ENCODE measurements around the gene KLK14.

Gene KLK14, protein sequence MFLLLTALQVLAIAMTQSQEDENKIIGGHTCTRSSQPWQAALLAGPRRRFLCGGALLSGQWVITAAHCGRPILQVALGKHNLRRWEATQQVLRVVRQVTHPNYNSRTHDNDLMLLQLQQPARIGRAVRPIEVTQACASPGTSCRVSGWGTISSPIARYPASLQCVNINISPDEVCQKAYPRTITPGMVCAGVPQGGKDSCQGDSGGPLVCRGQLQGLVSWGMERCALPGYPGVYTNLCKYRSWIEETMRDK

DNA sequence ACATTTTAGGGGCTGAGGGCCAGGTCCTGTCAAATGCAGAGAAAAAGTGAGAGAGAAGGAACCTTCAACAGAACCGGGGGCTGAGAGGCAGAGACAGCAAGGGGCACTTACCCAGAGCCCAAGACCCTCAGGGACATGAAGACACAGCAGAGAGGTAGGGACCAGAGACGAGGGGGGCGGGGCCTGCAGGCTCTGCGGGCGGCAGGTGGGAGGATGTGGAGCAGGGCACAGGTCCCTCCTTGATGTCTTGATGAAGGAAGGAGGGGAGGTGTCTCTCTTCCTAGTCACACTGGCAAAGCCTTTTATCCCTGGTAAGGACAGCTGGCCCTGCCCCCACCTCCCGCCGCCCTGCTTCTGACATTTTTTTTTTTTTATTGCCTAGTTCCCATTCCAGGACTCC lies at the start of gene KLK14:
KLK14 (minus strand) TSS at position 277 of the 400 bp plus-strand sequence; CDS start at position 4, 273 bp downstream.
- no peak for ATAC-seq
- H3K27ac Mint-ChIP-seq = peak within 1 kb of the TSS; percentile 1 to 30
- DNase-seq = no peak
- peaks cover 16% of the 10 kb centered on the region for H3K27me3 Mint-ChIP-seq
- H3K9me3 Mint-ChIP-seq = no peaks in the 10 kb centered on the region
- H3K4me1 Mint-ChIP-seq = no peaks in the 10 kb centered on the region
- no peak within 1 kb of the TSS for H3K4me3 Mint-ChIP-seq

- H3K4me1 Mint-ChIP-seq = peaks cover 69% of the 10 kb centered on the region
- ATAC-seq (peak; percentile 46), DNase-seq (no peak)
- H3K9me3 Mint-ChIP-seq = peaks cover 9 to 10% of the 10 kb centered on the region in 2 donors
- peak overlapping the region; percentile 60 to 61 for H3K4me3 Mint-ChIP-seq
- no peaks in the 10 kb centered on the region for H3K27me3 Mint-ChIP-seq
- peak overlapping the region in 1 of 2 donors; percentile 85 for H3K27ac Mint-ChIP-seq
Observed at GRCh38 chr19:51131780-51132680, 49.3 kb upstream of the KLK14 start.

- Mint-ChIP-seq H3K9me3 (peaks cover 3 to 4% of the 10 kb centered on the region in 2 donors), H3K27me3 (no peaks in the 10 kb centered on the region), H3K4me3 (peak overlapping the region in 1 of 2 donors; percentile 50), H3K27ac (peak overlapping the region in 1 of 2 donors; percentile 94), H3K4me1 (peaks cover 76% of the 10 kb centered on the region)
- DNase-seq (no peak), ATAC-seq (no peak)
Observed at GRCh38 chr19:51129716-51130115, 47.0 kb upstream of the KLK14 start.

DNA sequence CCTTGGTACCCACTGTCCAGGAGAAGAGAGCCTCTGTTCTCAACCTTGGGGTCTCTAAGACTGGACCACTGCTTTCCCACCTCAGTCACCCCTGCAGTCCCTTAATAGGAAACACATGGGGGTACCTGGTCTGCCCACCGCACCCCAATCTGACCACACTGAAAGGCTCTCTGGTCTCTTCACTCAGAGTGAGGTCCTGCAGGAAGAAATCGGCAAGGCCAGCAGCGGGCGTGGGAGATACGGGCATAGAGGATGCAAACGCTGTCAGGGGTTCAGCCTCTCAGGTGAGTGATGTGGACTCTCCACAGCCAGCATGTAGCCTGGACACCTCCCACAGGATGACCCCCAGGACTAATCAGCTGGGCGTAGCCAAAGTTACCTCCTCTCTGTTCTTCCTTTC lies 45.5 kb upstream of the KLK14 start:
- H3K27me3 Mint-ChIP-seq = no peaks in the 10 kb centered on the region
- peaks cover 91% of the 10 kb centered on the region for H3K4me1 Mint-ChIP-seq
- peak overlapping the region; percentile 14 to 38 for H3K4me3 Mint-ChIP-seq
- DNase-seq = no peak
- no peaks in the 10 kb centered on the region for H3K9me3 Mint-ChIP-seq
- ATAC-seq = no peak
- H3K27ac Mint-ChIP-seq = peak overlapping the region in 1 of 2 donors; percentile 51

GRCh38 chr19:51127755-51128154 lies 45.1 kb upstream of the KLK14 start:
- no peaks in the 10 kb centered on the region for H3K27me3 Mint-ChIP-seq
- H3K27ac Mint-ChIP-seq = peak overlapping the region; percentile 7 to 51
- peak overlapping the region; percentile 6 to 59 for H3K4me3 Mint-ChIP-seq
- peaks cover 96% of the 10 kb centered on the region for H3K4me1 Mint-ChIP-seq
- DNase-seq = peak in 1 of 2 donors; percentile 40
- peak; percentile 39 for ATAC-seq
- H3K9me3 Mint-ChIP-seq = no peaks in the 10 kb centered on the region

GRCh38 chr19:51127032-51127431 lies 44.3 kb upstream of the KLK14 start:
- Mint-ChIP-seq H3K9me3 (no peaks in the 10 kb centered on the region), H3K27me3 (no peaks in the 10 kb centered on the region), H3K27ac (no peak overlapping the region), H3K4me3 (peak overlapping the region in 1 of 2 donors; percentile 42), H3K4me1 (peaks cover 96% of the 10 kb centered on the region)
- ATAC-seq (no peak), DNase-seq (no peak)

DNA sequence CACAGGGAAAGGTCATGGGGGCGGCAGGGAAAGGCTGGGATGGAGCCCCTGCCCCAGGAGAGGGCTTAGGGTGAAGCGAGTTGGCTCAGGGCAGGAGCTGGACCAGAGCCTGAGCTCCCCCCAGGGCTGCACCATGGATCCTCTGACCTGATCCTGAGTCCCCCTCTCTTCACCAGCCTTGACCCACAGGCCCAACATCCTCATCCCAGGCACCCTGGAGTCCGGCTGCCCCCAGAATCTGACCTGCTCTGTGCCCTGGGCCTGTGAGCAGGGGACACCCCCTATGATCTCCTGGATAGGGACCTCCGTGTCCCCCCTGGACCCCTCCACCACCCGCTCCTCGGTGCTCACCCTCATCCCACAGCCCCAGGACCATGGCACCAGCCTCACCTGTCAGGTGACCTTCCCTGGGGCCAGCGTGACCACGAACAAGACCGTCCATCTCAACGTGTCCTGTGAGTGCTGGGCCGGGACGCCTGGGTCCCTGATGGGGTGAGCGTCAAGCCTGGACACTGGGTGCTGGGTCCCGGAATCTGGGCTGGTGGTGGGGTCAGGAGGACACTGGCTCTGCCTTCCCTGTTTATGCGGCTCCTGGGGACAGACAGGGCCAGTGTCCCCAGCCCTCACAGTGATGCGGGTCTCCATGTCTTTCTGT lies 42.9 kb upstream of the KLK14 start:
- ATAC-seq (no peak), DNase-seq (no peak)
- peak overlapping the region in 1 of 2 donors; percentile 74 for H3K4me3 Mint-ChIP-seq
- peak overlapping the region; percentile 83 to 96 for H3K27ac Mint-ChIP-seq
- H3K9me3 Mint-ChIP-seq = no peaks in the 10 kb centered on the region
- H3K4me1 Mint-ChIP-seq = peaks cover 88% of the 10 kb centered on the region
- H3K27me3 Mint-ChIP-seq = no peaks in the 10 kb centered on the region

- Mint-ChIP-seq H3K27me3 (no peaks in the 10 kb centered on the region), H3K27ac (peak within 1 kb of the TSS; percentile 96), H3K4me1 (peaks cover 88% of the 10 kb centered on the region), H3K4me3 (peak within 1 kb of the TSS; percentile 74 to 84), H3K9me3 (no peaks in the 10 kb centered on the region)
- ATAC-seq (no peak), DNase-seq (no peak)
Observed at GRCh38 chr19:51124729-51125128, 42.0 kb upstream of the KLK14 start, which contains the start of gene SIGLEC9. Gene SIGLEC9 (plus strand): TSS chr19:51124906. CDS start chr19:51124975, 69 bp downstream.

DNA sequence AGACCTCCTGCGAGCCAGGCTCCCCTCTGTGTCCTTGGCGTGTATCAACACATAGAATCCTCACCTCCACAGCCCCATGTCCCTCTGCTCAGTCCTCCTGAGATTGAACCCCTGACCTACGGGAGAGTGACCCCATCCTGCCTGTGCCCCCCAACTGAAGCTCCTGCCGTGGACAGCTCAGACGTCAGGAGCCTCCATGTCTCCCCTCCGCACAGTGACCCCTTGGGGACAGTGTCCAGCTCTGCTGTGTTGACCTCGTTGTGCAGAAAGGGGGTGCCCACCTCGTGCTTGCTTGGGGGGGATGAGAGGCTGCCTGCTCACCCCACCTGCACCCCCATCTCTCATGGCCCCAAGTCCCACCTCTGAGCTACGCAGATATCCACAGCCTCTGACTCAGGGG lies 41.5 kb upstream of the KLK14 start:
- Mint-ChIP-seq H3K27ac (peak overlapping the region; percentile 96), H3K4me1 (peaks cover 85% of the 10 kb centered on the region), H3K9me3 (no peaks in the 10 kb centered on the region), H3K27me3 (no peaks in the 10 kb centered on the region), H3K4me3 (peak overlapping the region; percentile 74 to 84)
- DNase-seq (no peak), ATAC-seq (no peak)

DNA sequence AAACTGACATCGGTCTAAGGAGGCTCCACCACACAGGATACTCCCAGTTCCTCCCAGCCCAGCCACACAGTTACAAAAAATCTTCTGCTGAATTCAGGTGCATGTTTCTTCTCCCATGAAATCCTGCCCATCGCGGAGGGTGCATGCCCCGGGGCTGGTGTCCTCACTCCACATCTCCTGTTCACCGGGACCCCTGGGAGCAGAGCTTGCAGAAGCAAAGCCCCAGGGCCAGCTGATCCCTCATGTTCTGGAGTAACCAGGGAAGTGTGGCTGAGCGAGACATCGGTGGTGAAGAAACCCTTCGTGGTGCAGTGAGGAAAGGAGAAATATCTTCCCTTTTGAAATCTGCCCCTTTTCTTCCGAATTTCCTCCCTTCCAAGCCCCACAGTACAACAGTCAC lies 41.1 kb upstream of the KLK14 start:
- H3K4me3 Mint-ChIP-seq = peak overlapping the region; percentile 74 to 84
- H3K4me1 Mint-ChIP-seq = peaks cover 81% of the 10 kb centered on the region
- DNase-seq (no peak), ATAC-seq (no peak)
- no peaks in the 10 kb centered on the region for H3K9me3 Mint-ChIP-seq
- peak overlapping the region; percentile 96 for H3K27ac Mint-ChIP-seq
- H3K27me3 Mint-ChIP-seq = no peaks in the 10 kb centered on the region

GRCh38 chr19:51123381-51123800 lies 40.7 kb upstream of the KLK14 start:
- Mint-ChIP-seq H3K4me1 (peaks cover 76% of the 10 kb centered on the region), H3K9me3 (no peaks in the 10 kb centered on the region), H3K4me3 (peak overlapping the region; percentile 74 to 84), H3K27ac (peak overlapping the region; percentile 96), H3K27me3 (no peaks in the 10 kb centered on the region)
- ATAC-seq (peak; percentile 88), DNase-seq (peak; percentile 46 to 69)

DNA sequence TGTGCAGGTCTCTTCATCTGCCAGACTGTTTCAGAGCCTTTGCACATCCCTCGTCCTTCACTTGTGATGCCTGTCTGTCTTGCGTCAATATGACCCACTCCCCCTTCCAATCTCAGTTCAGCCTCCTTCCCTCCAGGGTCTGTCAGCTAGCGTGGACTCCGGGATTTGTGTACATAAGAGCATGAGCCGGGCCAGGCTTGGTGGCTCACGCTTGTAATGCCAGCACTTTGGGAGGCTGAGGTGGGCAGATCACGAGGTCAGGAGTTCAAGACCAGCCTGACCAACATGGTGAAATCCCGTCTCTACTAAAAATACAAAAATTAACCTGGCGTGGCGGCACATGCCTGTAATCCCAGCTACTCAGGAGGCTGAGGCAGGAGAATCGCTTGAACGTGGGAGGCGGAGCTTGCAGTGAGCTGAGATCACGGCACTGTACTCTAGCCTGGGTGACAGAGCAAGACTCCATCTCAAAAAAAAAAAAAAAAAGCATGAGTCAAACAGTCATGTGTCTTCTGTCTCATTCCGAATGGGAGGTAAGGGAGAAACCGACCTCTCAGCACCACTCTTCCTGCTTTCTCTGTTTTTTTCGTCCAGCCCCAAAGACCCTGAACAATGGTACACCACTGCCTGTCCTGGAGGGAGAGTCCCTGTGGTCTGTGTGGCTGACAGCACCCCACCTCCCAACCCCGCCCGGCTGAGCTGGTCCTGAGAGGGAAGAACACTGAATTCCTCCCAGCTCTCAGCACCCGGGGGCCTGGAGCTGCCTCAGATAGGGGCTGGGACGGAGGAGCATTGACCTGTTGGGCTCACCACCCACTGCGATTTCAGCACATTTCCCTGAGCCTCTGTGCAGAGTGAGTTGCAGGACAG lies 39.7 kb upstream of the KLK14 start:
- peaks cover 66% of the 10 kb centered on the region for H3K4me1 Mint-ChIP-seq
- H3K27me3 Mint-ChIP-seq = no peaks in the 10 kb centered on the region
- ATAC-seq (peak; percentile 50), DNase-seq (peak in 1 of 2 donors; percentile 39)
- H3K9me3 Mint-ChIP-seq = no peaks in the 10 kb centered on the region
- peak overlapping the region; percentile 96 for H3K27ac Mint-ChIP-seq
- peak overlapping the region; percentile 74 to 84 for H3K4me3 Mint-ChIP-seq

- H3K27me3 Mint-ChIP-seq = no peaks in the 10 kb centered on the region
- no peak overlapping the region for H3K4me3 Mint-ChIP-seq
- no peaks in the 10 kb centered on the region for H3K9me3 Mint-ChIP-seq
- no peak for DNase-seq
- H3K4me1 Mint-ChIP-seq = peaks cover 55% of the 10 kb centered on the region
- no peak for ATAC-seq
- H3K27ac Mint-ChIP-seq = no peak overlapping the region
Observed at GRCh38 chr19:51121257-51121656, 38.6 kb upstream of the KLK14 start.

DNA sequence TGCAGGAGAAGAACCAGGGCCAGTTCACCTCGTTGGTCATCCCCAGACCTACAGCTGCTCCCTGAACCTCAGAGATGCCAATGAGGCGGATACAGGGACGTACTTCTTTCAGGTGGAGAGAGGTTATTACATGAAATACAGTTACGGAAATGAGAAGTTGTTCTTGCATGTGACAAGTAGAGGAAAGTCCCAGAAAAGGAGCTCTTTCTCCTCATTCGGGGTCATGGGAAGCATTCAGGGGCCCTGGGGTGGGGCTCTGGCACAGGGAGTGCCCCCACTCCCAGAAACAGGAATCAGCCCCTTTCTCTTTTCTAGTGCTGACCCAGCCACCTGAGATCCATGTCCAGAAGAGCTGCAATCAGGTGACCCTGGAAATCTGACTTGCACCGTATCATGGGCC lies 37.5 kb upstream of the KLK14 start:
- H3K4me3 Mint-ChIP-seq = no peak overlapping the region
- no peaks in the 10 kb centered on the region for H3K9me3 Mint-ChIP-seq
- H3K4me1 Mint-ChIP-seq = peaks cover 45% of the 10 kb centered on the region
- DNase-seq = no peak
- no peak overlapping the region for H3K27ac Mint-ChIP-seq
- no peaks in the 10 kb centered on the region for H3K27me3 Mint-ChIP-seq
- ATAC-seq = no peak

GRCh38 chr19:51119611-51120010 lies 36.9 kb upstream of the KLK14 start:
- H3K27ac Mint-ChIP-seq = no peak overlapping the region
- H3K27me3 Mint-ChIP-seq = no peaks in the 10 kb centered on the region
- ATAC-seq (no peak), DNase-seq (no peak)
- no peaks in the 10 kb centered on the region for H3K9me3 Mint-ChIP-seq
- H3K4me3 Mint-ChIP-seq = no peak overlapping the region
- peaks cover 40% of the 10 kb centered on the region for H3K4me1 Mint-ChIP-seq
